Coronary artery (tissue), 2 donors: ENCODE results near the gene NAA60.

Source experiments
- DNase-seq: peaks from one replicate; pipeline ENCODE4 v3.0.0-alpha.2; 2017; ENCODE audit warnings: low spot score
- H3K27ac ChIP-seq, 2 donors: fragments of 200-600 bp; sonication (generic); one replicate each; pipeline ENCODE4 v1.5.1; 2016 to 2019
- H3K4me3 ChIP-seq: fragments of 200-600 bp; sonication (generic); 2 replicates; pipeline ENCODE4 v1.5.1; 2016; ENCODE audit warnings: mild to moderate bottlenecking, moderate library complexity
- TF ChIP-seq, protein P1 (sequence below): fragments of 200-600 bp; sonication (generic); IDR thresholded peaks from one replicate; pipeline ENCODE4 v1.5.1; 2019; ENCODE audit warnings: antibody characterized with exemption

Gene NAA60

DNA sequence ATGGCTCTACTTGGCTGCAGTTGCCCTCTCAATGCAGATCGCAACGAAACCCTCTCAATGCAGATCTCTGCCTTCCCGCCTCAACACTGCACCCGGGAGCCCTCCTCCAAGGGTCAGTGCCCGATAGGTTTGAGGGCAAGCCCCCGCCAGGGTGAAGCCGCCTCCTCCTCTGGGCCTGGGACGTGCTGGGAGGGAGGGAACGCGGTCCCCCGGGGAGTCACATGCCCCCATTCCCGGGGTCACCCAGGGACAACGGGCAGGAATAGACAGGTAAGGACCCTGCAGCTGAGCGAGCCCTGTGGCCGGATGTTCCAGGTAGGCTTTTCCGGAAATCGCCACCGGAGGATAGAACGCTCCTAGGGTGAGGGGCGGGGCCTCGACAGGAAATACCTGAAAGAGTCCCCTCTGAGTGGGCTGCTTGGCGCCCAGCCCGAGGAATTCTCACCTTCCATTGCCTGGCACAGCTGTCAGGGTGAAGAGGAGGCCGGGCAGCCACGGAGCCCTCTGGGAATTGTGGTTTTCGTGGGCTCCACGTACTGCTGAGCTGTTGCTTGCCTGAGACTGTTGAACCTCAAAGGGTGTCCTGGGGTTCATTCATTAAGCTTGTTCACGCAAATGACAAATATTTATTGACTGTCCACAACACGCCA lies 29.6 kb upstream of the NAA60 start:
- Histone ChIP-seq H3K27ac (no peak overlapping the region), H3K4me3 (no peak overlapping the region)
- no peak for DNase-seq
- TF ChIP-seq, protein P1, sequence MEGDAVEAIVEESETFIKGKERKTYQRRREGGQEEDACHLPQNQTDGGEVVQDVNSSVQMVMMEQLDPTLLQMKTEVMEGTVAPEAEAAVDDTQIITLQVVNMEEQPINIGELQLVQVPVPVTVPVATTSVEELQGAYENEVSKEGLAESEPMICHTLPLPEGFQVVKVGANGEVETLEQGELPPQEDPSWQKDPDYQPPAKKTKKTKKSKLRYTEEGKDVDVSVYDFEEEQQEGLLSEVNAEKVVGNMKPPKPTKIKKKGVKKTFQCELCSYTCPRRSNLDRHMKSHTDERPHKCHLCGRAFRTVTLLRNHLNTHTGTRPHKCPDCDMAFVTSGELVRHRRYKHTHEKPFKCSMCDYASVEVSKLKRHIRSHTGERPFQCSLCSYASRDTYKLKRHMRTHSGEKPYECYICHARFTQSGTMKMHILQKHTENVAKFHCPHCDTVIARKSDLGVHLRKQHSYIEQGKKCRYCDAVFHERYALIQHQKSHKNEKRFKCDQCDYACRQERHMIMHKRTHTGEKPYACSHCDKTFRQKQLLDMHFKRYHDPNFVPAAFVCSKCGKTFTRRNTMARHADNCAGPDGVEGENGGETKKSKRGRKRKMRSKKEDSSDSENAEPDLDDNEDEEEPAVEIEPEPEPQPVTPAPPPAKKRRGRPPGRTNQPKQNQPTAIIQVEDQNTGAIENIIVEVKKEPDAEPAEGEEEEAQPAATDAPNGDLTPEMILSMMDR = no peak

- TF ChIP-seq, protein P1 = no peak
- H3K4me3 ChIP-seq = peak overlapping the region; percentile 62
- no peak overlapping the region for H3K27ac ChIP-seq
- no peak for DNase-seq
Measured at GRCh38 chr16:3431779-3432219, 11.7 kb upstream of the NAA60 start.

- no peak overlapping the region for H3K27ac ChIP-seq
- TF ChIP-seq, protein P1 = no peak
- no peak for DNase-seq
- H3K4me3 ChIP-seq = no peak overlapping the region
Measured at GRCh38 chr16:3434373-3434772, 9.1 kb upstream of the NAA60 start.

DNA sequence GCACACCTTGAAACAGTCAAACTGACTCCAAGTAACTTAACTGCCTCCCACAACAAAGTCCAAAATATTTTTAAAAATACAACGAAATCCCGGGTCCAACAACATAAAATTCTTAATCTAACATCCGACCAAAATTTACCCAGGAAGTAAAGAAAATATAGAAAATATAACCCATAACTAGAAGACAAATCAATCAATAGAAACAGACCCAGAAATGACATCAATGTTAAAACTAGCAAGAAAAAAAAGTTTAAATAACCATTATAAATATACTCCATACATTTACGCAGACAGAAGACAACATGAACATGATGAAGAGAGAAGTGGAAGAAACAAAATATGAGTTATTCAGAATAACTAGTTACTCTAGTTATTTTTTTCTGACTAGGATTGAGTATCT lies 3.8 kb upstream of the NAA60 start:
- Histone ChIP-seq H3K27ac (no peak overlapping the region), H3K4me3 (no peak overlapping the region)
- TF ChIP-seq, protein P1 = no peak
- DNase-seq = no peak

- no peak for DNase-seq
- TF ChIP-seq, protein P1 = no peak
- Histone ChIP-seq H3K27ac (peak overlapping the region; percentile 33 to 82), H3K4me3 (peak overlapping the region; percentile 72)
Measured at GRCh38 chr16:3444032-3444388, 530 bp downstream of the NAA60 start.

DNA sequence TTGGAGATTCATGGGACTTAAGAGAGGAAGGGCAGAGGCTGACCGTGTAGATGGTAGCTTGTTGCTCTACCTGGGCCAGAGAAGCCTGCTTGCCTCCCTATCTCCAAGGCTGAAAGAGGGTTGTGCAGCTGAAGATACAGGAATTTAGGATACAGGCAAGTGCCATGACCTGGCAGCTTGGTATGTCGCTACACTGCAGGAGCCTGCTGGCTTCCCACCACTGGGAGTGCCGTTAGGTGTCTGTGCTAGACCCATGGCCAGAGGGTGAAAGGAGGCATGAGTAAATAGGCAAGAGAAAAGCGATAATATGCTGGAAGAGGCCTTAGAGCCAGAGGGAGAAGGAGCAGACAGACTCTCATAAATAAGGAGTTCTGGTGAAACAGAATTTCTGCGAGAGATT lies 10.6 kb downstream of the NAA60 start:
- Histone ChIP-seq H3K27ac (no peak overlapping the region), H3K4me3 (no peak overlapping the region)
- TF ChIP-seq, protein P1 = no peak
- no peak for DNase-seq

DNA sequence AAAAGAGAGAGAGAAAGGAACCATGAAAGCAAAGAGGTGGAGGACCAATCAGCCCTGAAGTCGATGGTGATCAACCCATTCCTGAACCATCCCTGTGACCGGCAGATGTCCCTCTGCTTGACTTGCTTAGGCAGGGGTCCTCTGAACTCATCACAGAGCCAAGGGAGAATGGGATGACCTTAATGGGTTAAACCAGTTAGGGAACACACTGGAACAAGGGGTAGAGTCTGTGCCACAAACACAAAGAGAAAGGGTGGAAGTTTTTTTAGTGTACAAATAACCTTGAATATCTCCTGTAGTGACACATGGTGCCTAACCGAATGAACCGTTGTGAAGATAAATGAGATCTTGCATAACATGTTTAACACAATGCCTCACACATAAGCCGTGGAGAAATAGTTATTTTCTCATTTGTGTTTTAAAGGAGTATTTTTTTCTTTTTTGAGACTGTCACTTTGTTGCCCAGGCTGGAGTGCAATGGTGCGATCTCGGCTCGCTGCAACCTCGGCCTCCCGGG lies 11.2 kb downstream of the NAA60 start:
- DNase-seq = peak; percentile 28
- Histone ChIP-seq H3K27ac (no peak overlapping the region), H3K4me3 (no peak overlapping the region)
- TF ChIP-seq, protein P1 = no peak
